Fibroblast of lung (primary cell): ENCODE results near the gene MBD6.

Experiments
- EZH2 ChIP-seq: IDR thresholded peaks from 2 replicates; pipeline ENCODE4 v1.5.1; 2012; ENCODE audit warnings: low read length, control low read depth, mild to moderate bottlenecking; ENCODE audit errors: missing control alignments
- TF ChIP-seq, protein P1 (sequence below), 2 donors: IDR thresholded peaks in 1 of 2; conservative IDR thresholded peaks in 1 of 2; 1 replicate in 1 of 2; 2 replicates in 1 of 2; pipeline ENCODE4 v1.5.1; 2011 to 2012; ENCODE audit warnings: low read length in 2 of 2, control low read depth in 1 of 2, inconsistent platforms in 1 of 2, low read depth in 1 of 2, mild to moderate bottlenecking in 1 of 2

DNA sequence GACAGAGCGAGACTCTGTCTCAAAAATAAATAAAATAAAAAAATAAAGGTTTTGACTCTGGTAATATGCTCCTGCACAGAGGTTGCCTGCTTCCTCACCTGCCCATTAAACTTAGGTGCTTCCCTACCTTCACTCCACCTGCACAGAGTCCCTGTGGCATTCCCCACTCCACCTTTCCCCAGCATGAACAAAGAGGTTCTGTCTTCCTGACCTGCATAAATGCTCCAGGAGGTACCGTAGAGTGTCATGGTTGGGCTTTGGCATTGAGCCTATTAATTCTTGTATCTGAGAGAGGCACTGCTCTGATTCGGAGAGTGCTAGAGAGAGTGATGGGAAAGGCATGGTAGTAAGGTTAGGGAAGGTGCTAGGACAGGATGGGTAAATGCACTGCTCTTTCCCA, 49.2 kb upstream of the MBD6 start:
- TF ChIP-seq, protein P1, sequence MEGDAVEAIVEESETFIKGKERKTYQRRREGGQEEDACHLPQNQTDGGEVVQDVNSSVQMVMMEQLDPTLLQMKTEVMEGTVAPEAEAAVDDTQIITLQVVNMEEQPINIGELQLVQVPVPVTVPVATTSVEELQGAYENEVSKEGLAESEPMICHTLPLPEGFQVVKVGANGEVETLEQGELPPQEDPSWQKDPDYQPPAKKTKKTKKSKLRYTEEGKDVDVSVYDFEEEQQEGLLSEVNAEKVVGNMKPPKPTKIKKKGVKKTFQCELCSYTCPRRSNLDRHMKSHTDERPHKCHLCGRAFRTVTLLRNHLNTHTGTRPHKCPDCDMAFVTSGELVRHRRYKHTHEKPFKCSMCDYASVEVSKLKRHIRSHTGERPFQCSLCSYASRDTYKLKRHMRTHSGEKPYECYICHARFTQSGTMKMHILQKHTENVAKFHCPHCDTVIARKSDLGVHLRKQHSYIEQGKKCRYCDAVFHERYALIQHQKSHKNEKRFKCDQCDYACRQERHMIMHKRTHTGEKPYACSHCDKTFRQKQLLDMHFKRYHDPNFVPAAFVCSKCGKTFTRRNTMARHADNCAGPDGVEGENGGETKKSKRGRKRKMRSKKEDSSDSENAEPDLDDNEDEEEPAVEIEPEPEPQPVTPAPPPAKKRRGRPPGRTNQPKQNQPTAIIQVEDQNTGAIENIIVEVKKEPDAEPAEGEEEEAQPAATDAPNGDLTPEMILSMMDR (conservative IDR thresholded peaks at IDR 0.05 in 1 of 2, IDR thresholded peaks at IDR 0.05 in 1 of 2; ENCODE audit: low read depth in 1 of 2, low read length in 2 of 2): no peak
- no peak for TF ChIP-seq EZH2
